ENCODE measurements around the gene DHCR7. TPM values are rescaled to one million over a fixed set of nuclear protein-coding genes. Genes with fewer than 3 reads are reported as not detected.
A peak's percentile ranks its signal among the peaks of the same experiment; 100 is the strongest.

Gene DHCR7
- total RNA-seq, 4 donors from 2014 or later, result 2.5 to 7.3 (median 5.9) TPM

GRCh38 chr11:71446942-71447688, 1.1 kb downstream of the DHCR7 start:
- TF ChIP-seq POLR2A (IDR thresholded peaks at IDR 0.05) (no peak), CTCF (IDR thresholded peaks at IDR 0.05 in 4 of 5, conservative IDR thresholded peaks at IDR 0.05 in 1 of 5) (no peak)
- Histone ChIP-seq H3K36me3 (peaks cover 0 to 17% of the 10 kb centered on the region in 2 donors), H3K27me3 (no peaks in the 10 kb centered on the region), H3K9me3 (no peaks in the 10 kb centered on the region), H3K4me3 (peak overlapping the region in 3 of 4 donors; percentile 68 to 92 (median 76)), H3K4me1 (peaks cover 15 to 18% of the 10 kb centered on the region in 2 donors), H3K27ac (peak overlapping the region; percentile 75 to 87 (median 84))
- intact Hi-C loops (cut with DNase I; ENCODE audit: low total_unique reads), result loop anchor here (5.0 kb wide), 1 partner anchor 340 kb away; no protein-coding TSS in a partner anchor
- ATAC-seq (no peak), DNase-seq (no peak)
- in situ Hi-C loops (cut with MboI; ENCODE audit: low sequenced_read_pairs in 4 of 4), result no loop called here

- in situ Hi-C loops (cut with MboI; ENCODE audit: low sequenced_read_pairs in 4 of 4) (no loop called here), intact Hi-C loops (cut with DNase I; ENCODE audit: low total_unique reads) (loop anchor here (5.0 kb wide), 1 partner anchor 341 kb away; no protein-coding TSS in a partner anchor)
- Histone ChIP-seq H3K27me3 (no peaks in the 10 kb centered on the region), H3K4me3 (no peak overlapping the region), H3K9me3 (no peaks in the 10 kb centered on the region), H3K36me3 (peaks cover 0 to 17% of the 10 kb centered on the region in 2 donors), H3K27ac (no peak overlapping the region), H3K4me1 (peaks cover 10 to 13% of the 10 kb centered on the region in 2 donors)
- no peak for TF ChIP-seq POLR2A (IDR thresholded peaks at IDR 0.05)
- ATAC-seq (no peak), DNase-seq (no peak)
These were observed 2.0 kb downstream of the DHCR7 start for GRCh38 chr11:71446150-71446549.

DNA sequence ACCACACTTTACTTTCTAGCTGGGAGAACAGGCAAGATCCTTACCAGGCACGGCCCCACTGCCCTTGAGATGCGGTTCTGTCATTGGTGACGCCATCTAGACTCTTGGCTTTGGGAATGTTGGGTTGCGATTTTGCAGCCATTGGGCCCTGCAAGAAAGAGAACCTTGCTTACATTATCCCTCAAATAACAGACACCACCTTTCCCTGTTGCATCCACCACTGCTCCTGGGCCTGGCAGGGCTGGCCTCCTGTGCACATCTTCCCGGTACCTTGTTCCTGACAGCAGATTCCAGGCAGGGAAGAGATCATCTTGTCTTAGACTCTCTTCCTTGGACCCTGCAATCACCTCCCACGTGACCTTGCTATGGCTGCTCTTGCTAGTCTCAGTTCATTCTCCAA, 3.4 kb downstream of the DHCR7 start:
- Histone ChIP-seq H3K9me3 (no peaks in the 10 kb centered on the region), H3K27ac (no peak overlapping the region), H3K4me1 (peaks cover 10 to 11% of the 10 kb centered on the region in 2 donors), H3K36me3 (peaks cover 0 to 22% of the 10 kb centered on the region in 2 donors), H3K27me3 (no peaks in the 10 kb centered on the region), H3K4me3 (no peak overlapping the region)
- no peak for ATAC-seq
- DNase-seq, result no peak
- intact Hi-C loops (cut with DNase I; ENCODE audit: low total_unique reads), result loop anchor here (5.0 kb wide), 1 partner anchor 342 kb away; no protein-coding TSS in a partner anchor
- in situ Hi-C loops (cut with MboI; ENCODE audit: low sequenced_read_pairs in 4 of 4), result no loop called here
- TF ChIP-seq POLR2A (IDR thresholded peaks at IDR 0.05), result no peak
- TF ChIP-seq CTCF (IDR thresholded peaks at IDR 0.05 in 4 of 5, conservative IDR thresholded peaks at IDR 0.05 in 1 of 5), result no peak

GRCh38 chr11:71443736-71444445, 4.3 kb downstream of the DHCR7 start:
- Histone ChIP-seq H3K4me1 (peaks cover 2 to 3% of the 10 kb centered on the region in 2 donors), H3K4me3 (no peak overlapping the region), H3K9me3 (no peaks in the 10 kb centered on the region), H3K36me3 (peaks cover 0 to 28% of the 10 kb centered on the region in 2 donors), H3K27me3 (no peaks in the 10 kb centered on the region), H3K27ac (no peak overlapping the region)
- DNase-seq, result no peak
- no peak for ATAC-seq
- in situ Hi-C loops (cut with MboI; ENCODE audit: low sequenced_read_pairs in 4 of 4) (no loop called here), intact Hi-C loops (cut with DNase I; ENCODE audit: low total_unique reads) (no loop called here)
- no peak for TF ChIP-seq POLR2A (IDR thresholded peaks at IDR 0.05)
- no peak for TF ChIP-seq CTCF (IDR thresholded peaks at IDR 0.05 in 4 of 5, conservative IDR thresholded peaks at IDR 0.05 in 1 of 5)

- Histone ChIP-seq H3K27ac (no peak overlapping the region), H3K4me3 (no peak overlapping the region), H3K9me3 (no peaks in the 10 kb centered on the region), H3K36me3 (peaks cover 0 to 34% of the 10 kb centered on the region in 2 donors), H3K4me1 (peaks cover 0 to 3% of the 10 kb centered on the region in 2 donors), H3K27me3 (no peaks in the 10 kb centered on the region)
- intact Hi-C loops (cut with DNase I; ENCODE audit: low total_unique reads) (no loop called here), in situ Hi-C loops (cut with MboI; ENCODE audit: low sequenced_read_pairs in 4 of 4) (no loop called here)
- ATAC-seq (no peak), DNase-seq (no peak)
- TF ChIP-seq CTCF (IDR thresholded peaks at IDR 0.05 in 4 of 5, conservative IDR thresholded peaks at IDR 0.05 in 1 of 5), result no peak
- TF ChIP-seq POLR2A (IDR thresholded peaks at IDR 0.05), result no peak
These were observed 5.3 kb downstream of the DHCR7 start for GRCh38 chr11:71442880-71443279.
